Brain microvascular endothelial cell (primary cell): ENCODE measurements around the gene PNLIP.

Experiments used
- DNase-seq: peaks from one replicate; pipeline ENCODE4 v3.0.0-alpha.2; 2020
- H3K27ac ChIP-seq: fragments of 250-450 bp; sonication (Bioruptor Pico); 2 replicates; pipeline ENCODE4 v1.5.1; 2020; ENCODE audit warnings: mild to moderate bottlenecking, moderate library complexity
- H3K27me3 ChIP-seq: fragments of 250-450 bp; sonication (Bioruptor Pico); replicated peaks from 2 replicates; pipeline ENCODE4 v1.5.1; 2020; ENCODE audit warnings: mild to moderate bottlenecking
- H3K36me3 ChIP-seq: fragments of 250-450 bp; sonication (Bioruptor Pico); replicated peaks from 2 replicates; pipeline ENCODE4 v1.5.1; 2020; ENCODE audit warnings: mild to moderate bottlenecking
- H3K4me3 ChIP-seq: 2 replicates; pipeline ENCODE4 v1.5.1; 2011; ENCODE audit warnings: low read depth, mild to moderate bottlenecking, control low read depth, low read length, moderate library complexity
- CTCF ChIP-seq: IDR thresholded peaks from 2 replicates; pipeline ENCODE4 v1.5.1; 2011; ENCODE audit warnings: low read depth, mild to moderate bottlenecking, moderate library complexity, low read length, control low read depth, inconsistent platforms; ENCODE audit errors: missing control alignments
- in situ Hi-C: cut with HindIII; loops from 2 replicates; pipeline ENCODE4 v1.10.0; 2017; ENCODE audit warnings: low sequenced_read_pairs, low pct_ligation_motif_present

The PNLIP gene

DNA sequence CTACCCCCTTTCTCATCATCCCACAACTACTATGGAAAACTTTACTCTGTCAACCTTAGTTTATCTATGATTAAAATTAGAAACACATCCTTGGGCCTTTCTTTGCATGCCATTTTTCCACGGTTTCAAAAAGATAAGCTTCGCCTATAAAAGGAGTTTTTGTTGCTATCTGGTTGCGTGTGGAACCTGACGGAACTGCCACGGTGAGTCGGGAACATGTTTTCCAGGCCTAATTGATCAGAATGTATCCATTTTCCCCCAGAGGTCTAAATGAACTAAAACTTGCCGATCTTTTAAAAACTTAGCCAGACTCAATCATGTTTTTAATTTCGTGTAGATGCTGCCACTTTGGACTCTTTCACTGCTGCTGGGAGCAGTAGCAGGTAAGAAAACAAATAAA lies at the start of gene PNLIP:
PNLIP (plus strand) TSS at position 176 of the 400 bp plus-strand sequence; CDS start at position 338, 162 bp downstream.
- TF ChIP-seq CTCF, result no peak
- in situ Hi-C loops, result no loop called here
- H3K27ac ChIP-seq, result no peak within 1 kb of the TSS
- H3K4me3 ChIP-seq, result no peak within 1 kb of the TSS
- no peaks in the 10 kb centered on the region for H3K36me3 ChIP-seq
- no peaks in the 10 kb centered on the region for H3K27me3 ChIP-seq
- DNase-seq, result no peak

- in situ Hi-C loops, result no loop called here
- Histone ChIP-seq H3K27ac (no peak overlapping the region), H3K27me3 (no peaks in the 10 kb centered on the region), H3K4me3 (no peak overlapping the region), H3K36me3 (no peaks in the 10 kb centered on the region)
- no peak for TF ChIP-seq CTCF
- DNase-seq, result no peak
These were observed 40.9 kb upstream of the PNLIP start for GRCh38 chr10:116504786-116505185.

- no peak for DNase-seq
- TF ChIP-seq CTCF, result no peak
- no peak overlapping the region for H3K27ac ChIP-seq
- H3K27me3 ChIP-seq, result no peaks in the 10 kb centered on the region
- in situ Hi-C loops, result no loop called here
- H3K4me3 ChIP-seq, result no peak overlapping the region
- no peaks in the 10 kb centered on the region for H3K36me3 ChIP-seq
These were observed 35.2 kb upstream of the PNLIP start for GRCh38 chr10:116510565-116510964.

DNA sequence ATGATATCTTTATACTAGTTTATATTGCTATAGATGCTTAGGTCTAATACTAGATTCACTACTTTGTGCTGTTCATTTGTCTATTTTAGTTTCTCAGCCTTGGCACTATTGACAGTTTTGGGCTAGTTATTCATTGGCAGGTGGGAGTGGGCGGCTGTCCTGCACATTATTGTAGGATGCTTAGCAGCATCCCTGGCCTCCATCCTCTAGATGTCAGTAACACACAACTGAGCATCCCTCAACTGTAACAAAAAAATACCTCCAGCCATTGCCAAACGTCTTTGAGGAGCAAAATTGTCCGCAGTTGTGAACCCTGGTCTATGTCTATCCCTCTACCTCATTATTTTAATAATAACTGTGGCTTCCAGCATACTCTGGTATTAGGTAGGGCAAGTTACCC lies 34.4 kb upstream of the PNLIP start:
- no peak for TF ChIP-seq CTCF
- no peaks in the 10 kb centered on the region for H3K27me3 ChIP-seq
- H3K27ac ChIP-seq, result no peak overlapping the region
- in situ Hi-C loops, result no loop called here
- no peak overlapping the region for H3K4me3 ChIP-seq
- no peak for DNase-seq
- H3K36me3 ChIP-seq, result no peaks in the 10 kb centered on the region

GRCh38 chr10:116521424-116522290 lies 24.1 kb upstream of the PNLIP start:
- Histone ChIP-seq H3K27ac (no peak overlapping the region), H3K27me3 (no peaks in the 10 kb centered on the region), H3K36me3 (no peaks in the 10 kb centered on the region), H3K4me3 (no peak overlapping the region)
- in situ Hi-C loops, result no loop called here
- TF ChIP-seq CTCF, result peak; percentile 73
- DNase-seq, result peak; percentile 70
